Measurements from ENCODE around the gene NAA10. TPM values are rescaled to one million over a fixed set of nuclear protein-coding genes. Genes with fewer than 3 reads are reported as not detected.

The NAA10 gene
- total and polyA plus RNA-seq, 2 donors from 2014 or later: 79.3 to 120 TPM

DNA sequence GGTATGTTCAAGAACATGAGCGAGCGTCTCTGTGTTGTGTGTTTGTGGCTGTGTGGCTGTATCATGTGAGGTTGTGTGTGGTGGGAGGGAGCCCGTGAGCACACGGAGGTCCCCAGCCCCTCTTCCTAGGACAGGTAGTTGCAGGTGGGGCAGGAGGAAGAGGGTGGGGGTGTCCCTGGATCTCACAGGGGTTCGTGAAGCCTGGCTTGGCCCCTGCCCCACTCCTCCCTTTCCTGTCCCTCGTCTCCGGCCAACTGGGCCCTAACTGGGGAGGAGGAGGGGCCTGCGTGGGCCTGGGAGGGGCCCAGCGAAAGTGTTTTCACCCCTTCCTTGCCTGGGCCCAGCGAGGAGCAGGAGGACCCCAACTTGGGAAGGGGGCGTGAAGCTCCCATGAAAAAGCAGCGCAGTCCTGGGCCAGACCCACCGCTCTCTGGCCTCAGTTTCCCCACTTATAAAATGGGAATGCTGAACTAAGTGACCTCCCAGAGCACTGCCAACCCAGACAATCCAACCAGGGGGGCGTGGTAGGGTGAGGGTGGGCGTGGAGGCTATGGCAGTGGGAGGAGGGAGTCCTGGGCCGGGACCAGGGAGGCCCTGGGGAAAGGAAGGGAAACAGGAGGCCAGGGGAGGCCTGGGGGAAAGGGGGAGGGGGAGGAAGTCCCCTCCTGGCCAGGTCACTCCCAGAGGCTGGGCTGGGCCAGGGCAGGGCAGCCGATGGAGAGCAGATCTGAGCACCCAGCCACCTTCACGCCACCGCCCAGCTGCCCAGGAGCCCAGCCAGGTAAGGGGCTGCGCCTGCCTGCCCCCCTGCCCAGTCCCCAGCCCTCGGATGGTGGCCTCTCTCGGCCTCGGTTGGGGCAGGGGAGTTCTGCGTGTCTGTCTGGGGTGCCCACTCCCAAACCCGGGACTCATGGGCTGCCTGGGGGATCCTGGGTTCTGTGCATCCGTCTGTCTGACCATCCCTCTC, 30.6 kb downstream of the NAA10 start, which contains the start of gene AVPR2:
TSS of gene AVPR2 (plus strand) at position 683 of the 967 bp plus-strand sequence. CDS start 473 bp downstream, outside the sequence.
- FAIRE-seq (no peak), DNase-seq (peak in 2 of 5 donors; percentile 48 to 66)
- H3K27me3 ChIP-seq (ENCODE audit: control insufficient read depth, insufficient read depth, low read length): no peaks in the 10 kb centered on the region
- peak within 1 kb of the TSS in 1 of 2 donors; percentile 60 for H3K27ac ChIP-seq (ENCODE audit: low read depth in 2 of 2, low read length in 2 of 2)
- H3K9me3 ChIP-seq (ENCODE audit: control insufficient read depth in 2 of 3, insufficient read depth in 1 of 3, low read length in 3 of 3): no peaks in the 10 kb centered on the region
- intact Hi-C loops (cut with DNase I): no loop called here
- TF ChIP-seq, protein P1, sequence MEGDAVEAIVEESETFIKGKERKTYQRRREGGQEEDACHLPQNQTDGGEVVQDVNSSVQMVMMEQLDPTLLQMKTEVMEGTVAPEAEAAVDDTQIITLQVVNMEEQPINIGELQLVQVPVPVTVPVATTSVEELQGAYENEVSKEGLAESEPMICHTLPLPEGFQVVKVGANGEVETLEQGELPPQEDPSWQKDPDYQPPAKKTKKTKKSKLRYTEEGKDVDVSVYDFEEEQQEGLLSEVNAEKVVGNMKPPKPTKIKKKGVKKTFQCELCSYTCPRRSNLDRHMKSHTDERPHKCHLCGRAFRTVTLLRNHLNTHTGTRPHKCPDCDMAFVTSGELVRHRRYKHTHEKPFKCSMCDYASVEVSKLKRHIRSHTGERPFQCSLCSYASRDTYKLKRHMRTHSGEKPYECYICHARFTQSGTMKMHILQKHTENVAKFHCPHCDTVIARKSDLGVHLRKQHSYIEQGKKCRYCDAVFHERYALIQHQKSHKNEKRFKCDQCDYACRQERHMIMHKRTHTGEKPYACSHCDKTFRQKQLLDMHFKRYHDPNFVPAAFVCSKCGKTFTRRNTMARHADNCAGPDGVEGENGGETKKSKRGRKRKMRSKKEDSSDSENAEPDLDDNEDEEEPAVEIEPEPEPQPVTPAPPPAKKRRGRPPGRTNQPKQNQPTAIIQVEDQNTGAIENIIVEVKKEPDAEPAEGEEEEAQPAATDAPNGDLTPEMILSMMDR (IDR thresholded peaks at IDR 0.05; ENCODE audit: borderline replicate concordance, extremely low read depth, insufficient read depth): no peak
- H3K36me3 ChIP-seq (ENCODE audit: control insufficient read depth in 2 of 3, insufficient read depth in 3 of 3, low read length in 3 of 3): no peaks in the 10 kb centered on the region
- H3K4me3 ChIP-seq (ENCODE audit: low read length in 3 of 3): no peak within 1 kb of the TSS
- H3K4me1 ChIP-seq (ENCODE audit: control insufficient read depth in 2 of 3, insufficient read depth in 2 of 3, low read depth in 1 of 3, low read length in 3 of 3): peaks cover 0 to 8% (median 0%) of the 10 kb centered on the region in 3 donors
- no peak within 1 kb of the TSS for H3K9ac ChIP-seq (ENCODE audit: low read length in 3 of 3)

DNA sequence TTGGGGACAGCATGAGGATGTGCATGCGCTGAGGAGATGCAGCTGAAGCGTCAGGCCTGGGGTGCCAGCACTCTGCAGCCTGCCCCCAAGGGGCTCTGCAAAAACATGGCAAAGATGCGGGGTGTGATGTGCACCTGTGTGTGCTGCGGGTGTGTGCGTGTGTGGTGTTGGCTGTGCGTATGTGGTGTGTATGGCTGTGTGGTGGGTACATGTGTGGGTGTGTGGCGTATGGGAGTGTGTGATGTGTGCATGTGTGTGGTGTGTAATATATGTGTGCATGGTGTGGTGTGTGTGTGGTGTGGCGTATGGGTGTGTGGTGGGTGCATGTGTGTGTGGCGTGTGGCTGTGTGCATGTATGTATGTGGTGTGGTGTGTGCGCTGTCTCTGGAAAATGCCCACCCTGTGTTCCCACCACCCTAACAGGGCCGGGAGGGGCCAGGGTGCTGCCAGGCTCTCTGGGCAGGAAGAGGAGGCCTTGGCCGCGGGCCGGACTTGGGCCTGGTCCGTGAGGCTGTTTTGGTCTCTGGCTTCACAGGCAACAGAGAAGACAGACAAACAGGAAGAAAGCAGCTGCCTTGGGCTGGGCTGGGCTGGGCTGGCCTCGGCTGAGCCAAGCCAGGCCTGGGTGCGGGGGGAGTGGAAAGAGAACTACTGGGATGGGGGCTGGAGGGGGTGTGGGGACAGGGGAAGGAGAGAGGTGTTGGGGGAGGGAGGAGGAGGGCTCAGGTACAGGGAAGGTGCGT, 31.4 kb downstream of the NAA10 start:
- H3K27ac ChIP-seq (ENCODE audit: low read depth in 2 of 2, low read length in 2 of 2): peak overlapping the region in 1 of 2 donors; percentile 60
- TF ChIP-seq, protein P1 (IDR thresholded peaks at IDR 0.05; ENCODE audit: borderline replicate concordance, extremely low read depth, insufficient read depth): no peak
- H3K4me1 ChIP-seq (ENCODE audit: control insufficient read depth in 2 of 3, insufficient read depth in 2 of 3, low read depth in 1 of 3, low read length in 3 of 3): peaks cover 0 to 8% (median 0%) of the 10 kb centered on the region in 3 donors
- no peaks in the 10 kb centered on the region for H3K9me3 ChIP-seq (ENCODE audit: control insufficient read depth in 2 of 3, insufficient read depth in 1 of 3, low read length in 3 of 3)
- no peak for FAIRE-seq
- no peaks in the 10 kb centered on the region for H3K27me3 ChIP-seq (ENCODE audit: control insufficient read depth, insufficient read depth, low read length)
- intact Hi-C loops (cut with DNase I): no loop called here
- no peaks in the 10 kb centered on the region for H3K36me3 ChIP-seq (ENCODE audit: control insufficient read depth in 2 of 3, insufficient read depth in 3 of 3, low read length in 3 of 3)
- peak in 2 of 5 donors; percentile 43 to 78 for DNase-seq
- no peak overlapping the region for H3K9ac ChIP-seq (ENCODE audit: low read length in 3 of 3)
- no peak overlapping the region for H3K4me3 ChIP-seq (ENCODE audit: low read length in 3 of 3)

DNA sequence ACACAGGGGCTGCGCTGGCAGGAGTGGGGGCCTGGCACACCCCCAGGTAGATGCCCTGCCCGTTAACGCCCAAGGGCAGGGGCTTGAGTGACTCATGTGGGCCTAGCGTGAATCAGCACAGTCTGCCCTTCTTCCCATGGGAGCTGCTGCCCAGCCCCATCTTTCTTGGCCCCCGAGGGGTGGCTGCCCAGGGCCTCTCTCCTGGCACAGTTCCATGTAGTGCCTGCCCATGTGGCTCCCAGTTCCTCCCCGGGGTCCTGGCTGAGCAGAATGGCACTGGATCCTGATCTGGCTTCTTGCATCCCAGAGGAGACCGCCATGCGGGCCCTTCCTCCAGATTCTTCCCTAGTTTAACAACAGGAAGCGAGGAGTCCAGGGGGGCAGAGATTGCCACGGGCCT, 32.5 kb downstream of the NAA10 start:
- DNase-seq (peak in 1 of 5 donors; percentile 33), FAIRE-seq (no peak)
- Histone ChIP-seq H3K9ac (ENCODE audit: low read length in 3 of 3) (no peak overlapping the region), H3K27ac (ENCODE audit: low read depth in 2 of 2, low read length in 2 of 2) (no peak overlapping the region), H3K4me3 (ENCODE audit: low read length in 3 of 3) (no peak overlapping the region), H3K9me3 (ENCODE audit: control insufficient read depth in 2 of 3, insufficient read depth in 1 of 3, low read length in 3 of 3) (no peaks in the 10 kb centered on the region), H3K4me1 (ENCODE audit: control insufficient read depth in 2 of 3, insufficient read depth in 2 of 3, low read depth in 1 of 3, low read length in 3 of 3) (peaks cover 0 to 8% (median 0%) of the 10 kb centered on the region in 3 donors), H3K36me3 (ENCODE audit: control insufficient read depth in 2 of 3, insufficient read depth in 3 of 3, low read length in 3 of 3) (no peaks in the 10 kb centered on the region), H3K27me3 (ENCODE audit: control insufficient read depth, insufficient read depth, low read length) (no peaks in the 10 kb centered on the region)
- intact Hi-C loops (cut with DNase I): no loop called here
- TF ChIP-seq, protein P1 (IDR thresholded peaks at IDR 0.05; ENCODE audit: borderline replicate concordance, extremely low read depth, insufficient read depth): no peak

Measured in kidney (tissue), 14 donors.